Right atrium auricular region (tissue), 2 donors: ENCODE results near the gene OXGR1. TPM values are rescaled to one million over a fixed set of nuclear protein-coding genes. Genes with fewer than 3 reads are reported as not detected.

Source experiments
- DNase-seq: peaks from one replicate; pipeline ENCODE4 v3.0.0-alpha.2; 2019; ENCODE audit warnings: low spot score
- H3K27ac ChIP-seq, 2 donors: fragments of 200-600 bp; sonication (generic); 1 replicate in 1 of 2; 2 replicates in 1 of 2; pipeline ENCODE4 v1.5.1; 2016 to 2019
- H3K27me3 ChIP-seq, 2 donors: fragments of 200-600 bp; sonication (generic); one replicate each; pipeline versions ENCODE4 v1.5.1 to v1.6.0; 2017 to 2019
- H3K36me3 ChIP-seq: fragments of 200-600 bp; sonication (generic); one replicate; pipeline ENCODE4 v1.5.1; 2016
- H3K4me1 ChIP-seq, 2 donors: fragments of 200-600 bp; sonication (generic); one replicate each; pipeline versions ENCODE4 v1.5.1 to v1.6.0; 2017 to 2019
- H3K4me3 ChIP-seq, 2 donors: fragments of 200-600 bp; sonication (generic); 1 replicate in 1 of 2; 2 replicates in 1 of 2; pipeline ENCODE4 v1.5.1; 2017 to 2019; ENCODE audit warnings: mild to moderate bottlenecking in 1 of 2, moderate library complexity in 1 of 2
- H3K9me3 ChIP-seq, 2 donors: fragments of 200-600 bp; sonication (generic); one replicate each; pipeline ENCODE4 v1.5.1; 2019
- CTCF ChIP-seq, 2 donors: fragments of 200-600 bp; sonication (generic); IDR thresholded peaks; one replicate each; pipeline ENCODE4 v1.5.1; 2019; ENCODE audit warnings: antibody characterized with exemption in 2 of 2
- total RNA-seq, 2 donors: library from RNA; depleted of rRNA; stranded (reverse); fragments of >200 nt; gene quantifications; one replicate each; pipeline ENCODE4 v1.1.0, GENCODE V29; 2016

Gene OXGR1
- total RNA-seq, 2 donors from 2014 or later, result 2.4 TPM; not detected in 1

- DNase-seq, result no peak
- no peak for TF ChIP-seq CTCF (IDR thresholded peaks at IDR 0.05)
- Histone ChIP-seq H3K4me1 (peaks cover 0 to 20% of the 10 kb centered on the region in 2 donors), H3K4me3 (no peak overlapping the region), H3K27me3 (peaks cover 3 to 7% of the 10 kb centered on the region in 2 donors), H3K9me3 (no peaks in the 10 kb centered on the region), H3K36me3 (no peaks in the 10 kb centered on the region), H3K27ac (no peak overlapping the region)
Observed at GRCh38 chr13:96996886-96997285, 2.6 kb upstream of the OXGR1 start.

GRCh38 chr13:96996107-96996506 lies 1.8 kb upstream of the OXGR1 start:
- DNase-seq, result no peak
- TF ChIP-seq CTCF (IDR thresholded peaks at IDR 0.05), result no peak
- H3K27ac ChIP-seq, result no peak overlapping the region
- peaks cover 0 to 18% of the 10 kb centered on the region in 2 donors for H3K4me1 ChIP-seq
- H3K4me3 ChIP-seq, result no peak overlapping the region
- no peaks in the 10 kb centered on the region for H3K36me3 ChIP-seq
- H3K9me3 ChIP-seq, result no peaks in the 10 kb centered on the region
- H3K27me3 ChIP-seq, result peaks cover 3 to 7% of the 10 kb centered on the region in 2 donors

GRCh38 chr13:96994858-96995243 lies 575 bp upstream of the OXGR1 start:
- Histone ChIP-seq H3K4me3 (no peak overlapping the region), H3K27ac (no peak overlapping the region), H3K36me3 (no peaks in the 10 kb centered on the region), H3K4me1 (peaks cover 0 to 14% of the 10 kb centered on the region in 2 donors), H3K9me3 (no peaks in the 10 kb centered on the region), H3K27me3 (peaks cover 3 to 7% of the 10 kb centered on the region in 2 donors)
- no peak for TF ChIP-seq CTCF (IDR thresholded peaks at IDR 0.05)
- no peak for DNase-seq

- H3K4me3 ChIP-seq, result peak overlapping the region; percentile 22 to 41
- no peak for TF ChIP-seq CTCF (IDR thresholded peaks at IDR 0.05)
- H3K9me3 ChIP-seq, result no peaks in the 10 kb centered on the region
- no peaks in the 10 kb centered on the region for H3K36me3 ChIP-seq
- H3K27ac ChIP-seq, result no peak overlapping the region
- peaks cover 3 to 7% of the 10 kb centered on the region in 2 donors for H3K27me3 ChIP-seq
- peaks cover 0 to 14% of the 10 kb centered on the region in 2 donors for H3K4me1 ChIP-seq
- DNase-seq, result no peak
Observed at GRCh38 chr13:96993634-96994016, 651 bp downstream of the OXGR1 start.

- Histone ChIP-seq H3K4me1 (peaks cover 0 to 14% of the 10 kb centered on the region in 2 donors), H3K4me3 (no peak overlapping the region), H3K9me3 (no peaks in the 10 kb centered on the region), H3K27ac (no peak overlapping the region), H3K36me3 (no peaks in the 10 kb centered on the region), H3K27me3 (peaks cover 3 to 7% of the 10 kb centered on the region in 2 donors)
- TF ChIP-seq CTCF (IDR thresholded peaks at IDR 0.05), result no peak
- DNase-seq, result no peak
Observed at GRCh38 chr13:96992633-96993032, 1.6 kb downstream of the OXGR1 start.

- no peak overlapping the region for H3K4me3 ChIP-seq
- peaks cover 3 to 7% of the 10 kb centered on the region in 2 donors for H3K27me3 ChIP-seq
- no peaks in the 10 kb centered on the region for H3K36me3 ChIP-seq
- H3K4me1 ChIP-seq, result peaks cover 0 to 14% of the 10 kb centered on the region in 2 donors
- H3K27ac ChIP-seq, result no peak overlapping the region
- H3K9me3 ChIP-seq, result no peaks in the 10 kb centered on the region
- DNase-seq, result no peak
- TF ChIP-seq CTCF (IDR thresholded peaks at IDR 0.05), result no peak
Observed at GRCh38 chr13:96991072-96991471, 3.2 kb downstream of the OXGR1 start.
